GM21360 (cell line): ENCODE results near the gene MAD1L1.
"Not testable (repeated sequence)": the region's sequence is repeated elsewhere in the genome, so short reads cannot be mapped to it uniquely, and the experiment has no call there.

Experiments used
- ATAC-seq: cut with Tn5 transposase; IDR thresholded peaks from one replicate; pipeline ENCODE4 v1.9.1; 2021; ENCODE audit warnings: mild to moderate bottlenecking, moderate library complexity; ENCODE audit not compliant: unreplicated experiment

The MAD1L1 gene

DNA sequence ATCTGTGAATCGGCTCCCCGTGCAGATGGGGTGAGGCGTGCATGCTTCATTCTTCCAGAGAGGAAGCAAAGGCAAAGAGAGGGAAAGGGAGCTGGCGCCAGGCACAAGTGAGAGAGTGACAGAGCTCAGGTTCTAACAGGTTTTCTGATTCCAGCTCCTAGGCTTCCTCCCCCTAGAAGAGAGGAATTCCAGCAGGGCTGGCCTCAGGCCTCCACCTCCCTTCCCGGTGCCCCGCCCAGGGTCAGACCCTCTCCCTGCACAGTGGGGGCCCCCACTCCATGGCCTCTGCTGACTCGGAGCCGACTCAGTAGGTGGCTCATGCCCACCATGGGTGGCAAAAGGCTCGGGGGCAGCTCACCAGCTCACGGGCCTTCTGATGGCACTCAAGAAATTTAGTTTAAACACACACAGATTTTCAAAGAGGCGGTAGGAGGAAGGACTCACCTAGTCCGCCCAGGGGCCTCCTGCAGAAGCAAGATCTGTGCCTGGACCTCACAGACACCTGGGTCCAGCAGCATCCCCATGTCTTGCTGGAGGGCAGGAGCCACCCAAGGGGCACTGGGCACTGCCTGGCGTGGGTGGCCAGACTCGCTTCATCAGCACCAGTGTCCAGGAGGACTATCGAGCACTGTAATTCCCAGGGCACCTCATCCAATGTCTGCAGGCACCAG, 183.5 kb downstream of the MAD1L1 start:
- ATAC-seq, result no peak

DNA sequence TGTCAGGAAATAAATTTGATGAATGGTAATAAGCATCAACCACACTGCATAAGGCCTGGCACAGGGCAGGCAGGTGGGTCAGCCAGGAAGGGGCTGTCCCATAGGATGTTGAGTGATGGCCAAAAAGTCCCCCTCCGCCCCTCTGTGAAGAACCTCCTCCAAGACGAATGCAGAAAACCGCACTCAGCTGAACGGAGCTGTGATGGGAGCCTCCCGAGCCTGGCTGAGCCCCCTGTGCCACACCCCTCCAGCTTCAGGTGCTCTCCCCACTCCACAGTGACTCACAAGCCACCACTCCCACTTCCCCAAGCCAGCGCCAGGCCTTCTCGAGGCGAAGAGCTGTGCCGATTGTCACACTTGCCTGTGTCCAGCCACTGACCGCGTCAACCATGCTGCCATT, 184.2 kb downstream of the MAD1L1 start:
- no peak for ATAC-seq

- no peak for ATAC-seq
Observed at GRCh38 chr7:2048006-2048405, 184.7 kb downstream of the MAD1L1 start.

DNA sequence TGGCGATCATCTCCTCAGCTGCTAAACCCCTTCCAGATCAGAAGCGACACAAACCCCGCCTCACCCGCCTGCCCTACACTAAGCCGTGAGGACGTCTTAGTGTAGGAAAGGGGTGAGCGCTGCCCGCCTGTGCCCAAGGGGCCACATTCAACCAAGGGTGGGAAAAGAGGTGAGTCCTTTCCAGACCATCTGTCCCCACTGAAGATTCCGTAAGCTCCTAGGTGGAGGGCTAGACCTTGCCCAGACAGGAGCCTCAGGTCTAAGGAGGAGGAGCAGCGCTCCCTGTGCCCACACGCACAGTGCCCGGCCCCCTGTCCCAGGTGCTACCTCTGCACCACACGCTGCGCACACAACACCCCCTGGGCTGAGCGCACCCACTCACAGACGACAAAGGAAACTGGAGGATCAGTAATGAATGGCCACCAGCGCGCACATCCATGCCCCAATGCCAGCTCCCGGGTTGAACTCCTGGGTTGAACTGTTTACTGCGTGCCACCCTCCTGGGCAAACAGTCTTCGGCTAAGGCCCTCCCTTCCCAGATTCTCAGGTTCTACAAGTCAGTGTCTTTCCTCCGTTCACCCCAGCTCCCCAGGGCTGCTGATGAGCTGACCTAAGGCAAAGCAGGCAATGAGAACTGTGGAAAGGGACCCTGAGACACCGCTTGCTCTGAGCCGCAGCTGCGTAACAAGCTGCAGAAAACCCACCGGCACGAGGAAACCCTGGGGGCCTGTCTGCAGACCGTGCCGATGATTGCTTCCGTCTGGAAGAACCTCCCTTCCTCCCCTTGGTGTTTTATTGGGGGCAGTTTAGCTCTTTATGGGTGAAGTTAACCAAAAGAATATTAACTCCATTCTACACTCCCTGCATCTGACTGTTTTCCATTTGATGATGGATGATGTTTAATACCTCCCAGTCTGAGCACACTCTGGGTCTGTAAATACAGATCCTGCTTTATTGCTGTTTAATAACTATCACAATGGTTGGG, 185.9 kb downstream of the MAD1L1 start:
- ATAC-seq, result no peak

DNA sequence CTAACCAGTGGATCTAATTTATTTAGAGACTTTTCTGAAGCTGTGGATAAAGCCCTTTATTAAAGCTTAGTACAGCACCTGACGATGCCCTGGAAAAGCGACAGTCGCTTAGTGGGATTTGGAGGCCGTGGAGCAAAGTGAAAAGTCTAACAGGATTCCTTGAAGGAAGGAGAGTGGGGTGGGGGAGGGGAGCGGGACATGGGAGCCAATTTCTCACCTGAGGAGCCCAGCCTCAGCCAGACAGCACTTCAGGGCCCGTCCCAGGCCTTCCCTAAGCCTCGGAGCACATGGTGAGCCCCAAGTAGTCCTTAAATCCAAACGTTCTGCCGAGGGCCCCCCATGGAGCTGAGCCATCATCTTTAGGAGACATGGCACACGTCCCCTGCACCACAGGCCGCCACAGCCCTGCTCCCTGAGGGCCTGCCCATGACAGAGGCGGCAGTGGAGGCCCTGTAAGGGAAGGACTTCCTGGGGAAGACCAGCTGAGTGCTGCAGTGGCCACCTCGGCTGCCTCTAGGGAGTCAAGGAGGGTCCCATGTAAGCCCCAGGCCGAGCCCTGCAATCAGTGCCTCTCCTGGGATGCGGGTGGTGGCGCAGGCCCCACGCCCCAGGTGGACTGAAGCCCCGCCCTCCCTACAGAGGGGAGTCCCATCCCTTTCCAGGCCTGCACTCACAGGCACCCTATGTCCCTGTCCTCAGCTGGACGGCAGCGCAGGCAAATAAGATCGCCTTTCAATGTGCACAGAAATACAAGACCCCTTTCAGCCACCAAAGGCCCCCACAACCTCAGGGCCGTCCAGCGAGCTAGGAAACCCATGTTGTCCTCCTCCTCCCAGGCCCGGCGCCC, 187.0 kb downstream of the MAD1L1 start:
- ATAC-seq, result no peak

DNA sequence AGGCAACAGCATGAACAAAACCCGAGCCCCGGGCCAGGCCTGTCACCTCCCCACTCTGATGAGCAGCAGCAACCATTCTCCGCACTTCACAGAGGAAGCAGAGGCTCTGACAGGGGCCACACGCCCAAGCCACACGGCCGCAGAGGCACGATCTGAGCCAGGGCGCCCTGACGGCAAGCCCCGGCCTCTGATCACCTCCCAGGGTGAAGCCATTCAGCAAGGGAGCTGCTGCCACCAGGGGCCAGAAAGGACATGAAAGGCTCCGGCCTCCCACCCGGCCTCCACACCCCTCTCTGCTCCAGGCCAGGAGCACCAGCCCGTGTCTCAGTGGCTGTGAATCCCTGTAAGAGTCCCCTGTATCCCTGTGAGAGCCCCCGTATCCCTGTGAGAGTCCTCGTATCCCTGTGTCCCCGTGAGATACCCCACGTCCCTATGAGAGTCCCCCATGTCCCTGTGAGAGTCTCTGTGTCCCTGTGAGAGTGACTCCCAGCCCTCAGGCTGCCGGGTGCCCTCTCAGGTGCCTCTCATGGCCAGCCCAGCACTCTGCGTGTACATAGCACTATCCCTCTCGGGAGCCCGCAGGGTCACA, 187.8 kb downstream of the MAD1L1 start:
- no peak for ATAC-seq

GRCh38 chr7:2044311-2044882, 188.3 kb downstream of the MAD1L1 start:
- ATAC-seq, result no peak

GRCh38 chr7:2043316-2044039, 189.3 kb downstream of the MAD1L1 start:
- ATAC-seq, result no peak

GRCh38 chr7:2042650-2043049, 190.1 kb downstream of the MAD1L1 start:
- no peak for ATAC-seq

DNA sequence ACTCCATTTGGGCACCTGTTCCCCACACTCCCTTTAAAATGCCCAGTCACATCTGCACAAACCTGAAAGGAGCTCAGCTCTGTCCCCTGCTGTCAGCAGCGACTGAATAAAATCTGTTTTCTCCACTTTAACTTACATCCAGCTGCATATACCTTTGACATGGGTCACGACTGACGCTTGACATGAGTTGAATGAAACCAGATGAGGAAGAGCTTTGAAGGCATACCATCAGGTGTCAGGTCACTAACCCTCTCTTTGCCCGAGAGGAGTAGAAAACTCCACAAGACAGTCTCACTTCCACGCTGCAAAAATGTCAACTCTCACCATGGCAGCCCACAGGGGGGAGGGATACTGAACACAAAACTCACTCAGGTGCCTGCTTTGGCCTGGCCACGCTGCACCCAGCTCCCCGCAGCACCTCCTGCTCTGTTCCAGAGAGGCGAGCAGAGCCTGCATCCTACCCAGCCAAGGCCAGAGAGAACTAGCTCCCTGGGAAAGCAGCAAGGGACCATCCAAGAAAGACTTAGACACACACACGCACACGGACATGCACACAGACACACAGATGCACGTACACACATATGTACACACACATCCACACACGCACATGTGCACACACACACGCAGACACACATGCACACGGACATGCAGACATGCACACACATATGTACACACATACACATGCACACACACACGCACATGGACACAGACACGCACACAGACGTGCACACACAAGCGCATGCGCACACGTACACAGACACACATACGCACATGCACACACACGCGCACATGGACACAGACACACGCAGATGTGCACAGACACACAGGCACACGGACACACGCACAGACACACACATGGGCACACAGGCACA, 191.0 kb downstream of the MAD1L1 start:
- ATAC-seq, result no peak

DNA sequence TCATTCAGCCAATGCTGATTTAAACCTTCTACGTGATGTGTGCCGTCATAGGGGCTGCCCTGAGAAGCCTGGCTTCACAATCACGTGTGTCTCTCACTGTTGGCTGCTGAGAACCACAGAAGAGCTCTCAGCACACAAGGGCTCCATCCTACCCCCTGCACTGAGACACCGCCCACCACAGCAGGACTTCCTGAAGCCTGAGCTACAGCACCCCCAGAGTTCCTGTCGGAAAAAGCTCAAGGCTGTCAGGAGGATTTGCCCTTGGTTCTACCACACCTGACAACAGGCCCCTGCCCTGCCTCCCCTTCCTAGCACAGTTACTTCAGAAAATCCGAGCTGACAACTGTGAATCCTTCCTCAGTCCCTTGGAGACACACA, 191.9 kb downstream of the MAD1L1 start:
- no peak for ATAC-seq

GRCh38 chr7:2040201-2040892, 192.4 kb downstream of the MAD1L1 start:
- no peak for ATAC-seq

- no peak for ATAC-seq
Observed at GRCh38 chr7:2038931-2039728, 193.6 kb downstream of the MAD1L1 start.

- no peak for ATAC-seq
Observed at GRCh38 chr7:2037808-2038522, 194.8 kb downstream of the MAD1L1 start.

DNA sequence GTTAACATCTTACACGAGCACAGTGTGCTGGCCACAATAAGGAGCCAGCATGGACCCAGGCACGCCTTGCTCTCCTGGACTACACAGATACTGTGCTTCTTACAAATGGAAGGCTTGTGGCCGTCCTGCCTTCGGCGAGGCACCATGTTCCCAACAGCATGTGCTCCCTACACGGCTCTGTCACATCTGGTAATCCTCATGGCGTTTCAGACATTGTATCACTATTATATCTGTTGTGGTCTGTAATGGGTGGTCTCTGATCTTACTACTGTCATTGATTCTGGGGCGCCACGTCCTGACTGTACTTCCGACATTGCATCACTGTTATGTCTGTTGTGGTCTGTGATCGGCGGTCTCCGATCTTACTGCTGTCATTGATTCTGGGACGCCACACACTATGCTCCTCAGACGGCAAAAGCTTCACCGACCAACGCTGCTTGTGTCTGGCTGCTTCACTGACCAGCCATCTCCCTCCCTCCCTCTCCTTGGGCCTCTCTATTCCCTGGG, 195.4 kb downstream of the MAD1L1 start:
- no peak for ATAC-seq

DNA sequence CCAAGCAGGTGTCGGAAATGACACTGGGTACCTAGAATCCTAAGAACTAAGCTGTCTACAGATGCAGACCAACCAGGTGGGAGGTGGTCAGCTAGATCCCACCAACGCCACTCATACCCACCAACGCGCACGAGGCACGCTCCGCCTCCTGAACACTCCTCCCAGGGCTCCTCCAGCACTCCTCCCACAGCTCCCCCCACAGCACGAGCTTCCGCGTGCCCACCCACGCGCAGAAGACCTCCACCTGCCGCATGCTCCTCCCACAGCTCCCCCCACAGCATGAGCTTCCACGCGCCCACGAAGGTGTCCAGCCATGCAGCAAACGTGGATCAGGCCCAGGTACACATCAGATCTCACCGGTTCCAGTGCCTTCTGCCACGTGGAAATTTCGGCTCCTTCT, 196.0 kb downstream of the MAD1L1 start:
- no peak for ATAC-seq

GRCh38 chr7:2036201-2036600, 196.5 kb downstream of the MAD1L1 start:
- ATAC-seq, result not testable (repeated sequence)
